DND-41 (cell line): ENCODE measurements around the gene ARID3C.

Experiments used
- ATAC-seq: fragments of 200-7000 bp; cut with Tn5 transposase; 3 replicates; pipeline ENCODE4 v1.9.1; 2021; ENCODE audit warnings: low read depth; ENCODE audit not compliant: insufficient read depth
- DNase-seq: peaks from one replicate; pipeline ENCODE4 v3.0.0-alpha.2; 2020
- H2AFZ ChIP-seq: 2 replicates; pipeline ENCODE4 v1.6.0; 2012; ENCODE audit warnings: low read depth, low read length
- H3K27ac ChIP-seq: 2 replicates; pipeline ENCODE4 v1.5.1; 2012; ENCODE audit warnings: low read length, inconsistent platforms
- H3K27me3 ChIP-seq: fragments of 200-600 bp; sonication (generic); 2 replicates; pipeline ENCODE4 v1.6.0; 2012; ENCODE audit warnings: low read length, mild to moderate bottlenecking, inconsistent platforms; ENCODE audit not compliant: insufficient read depth, poor library complexity
- H3K36me3 ChIP-seq: 2 replicates; pipeline ENCODE4 v1.5.1; 2012; ENCODE audit warnings: low read length, inconsistent platforms; ENCODE audit not compliant: insufficient read depth
- H3K4me1 ChIP-seq: 2 replicates; pipeline ENCODE4 v1.5.1; 2012; ENCODE audit warnings: mild to moderate bottlenecking, low read length; ENCODE audit not compliant: insufficient read depth
- H3K4me2 ChIP-seq: 2 replicates; pipeline ENCODE4 v1.6.0; 2012; ENCODE audit warnings: mild to moderate bottlenecking, moderate library complexity, low read length, inconsistent platforms; ENCODE audit not compliant: insufficient read depth
- H3K4me3 ChIP-seq, 2 experiments: fragments of 200-600 bp in 1 of 2; shearing (Covaris generic) in 1 of 2; 2 replicates each; pipeline ENCODE4 v1.5.1; 2012 to 2016; ENCODE audit warnings: inconsistent platforms in 2 of 2, low read length in 2 of 2, mild to moderate bottlenecking in 2 of 2, low read depth in 1 of 2, moderate library complexity in 1 of 2
- H3K79me2 ChIP-seq: 2 replicates; pipeline ENCODE4 v1.6.0; 2012; ENCODE audit warnings: low read length, inconsistent platforms; ENCODE audit not compliant: insufficient read depth
- H3K9ac ChIP-seq: 2 replicates; pipeline ENCODE4 v1.6.0; 2012; ENCODE audit warnings: low read depth, mild to moderate bottlenecking, inconsistent platforms, low read length, moderate library complexity
- H3K9me3 ChIP-seq: 2 replicates; pipeline ENCODE4 v1.5.1; 2012; ENCODE audit warnings: low read length, moderate library complexity, mild to moderate bottlenecking, inconsistent platforms; ENCODE audit not compliant: insufficient read depth, severe bottlenecking
- H4K20me1 ChIP-seq: 2 replicates; pipeline ENCODE4 v1.6.0; 2012; ENCODE audit warnings: low read length; ENCODE audit not compliant: insufficient read depth
- EZH2 ChIP-seq: IDR thresholded peaks from 3 replicates; pipeline ENCODE4 v1.6.1; 2012; ENCODE audit warnings: borderline replicate concordance, low read depth, mild to moderate bottlenecking, moderate library complexity, low read length, inconsistent platforms; ENCODE audit not compliant: severe bottlenecking
- TF ChIP-seq, protein P1 (sequence below): IDR thresholded peaks from 2 replicates; pipeline ENCODE4 v1.5.1; 2012; ENCODE audit warnings: borderline replicate concordance, low read length, moderate library complexity, mild to moderate bottlenecking; ENCODE audit not compliant: poor library complexity, severe bottlenecking; ENCODE audit errors: extremely low read depth

Gene ARID3C

DNA sequence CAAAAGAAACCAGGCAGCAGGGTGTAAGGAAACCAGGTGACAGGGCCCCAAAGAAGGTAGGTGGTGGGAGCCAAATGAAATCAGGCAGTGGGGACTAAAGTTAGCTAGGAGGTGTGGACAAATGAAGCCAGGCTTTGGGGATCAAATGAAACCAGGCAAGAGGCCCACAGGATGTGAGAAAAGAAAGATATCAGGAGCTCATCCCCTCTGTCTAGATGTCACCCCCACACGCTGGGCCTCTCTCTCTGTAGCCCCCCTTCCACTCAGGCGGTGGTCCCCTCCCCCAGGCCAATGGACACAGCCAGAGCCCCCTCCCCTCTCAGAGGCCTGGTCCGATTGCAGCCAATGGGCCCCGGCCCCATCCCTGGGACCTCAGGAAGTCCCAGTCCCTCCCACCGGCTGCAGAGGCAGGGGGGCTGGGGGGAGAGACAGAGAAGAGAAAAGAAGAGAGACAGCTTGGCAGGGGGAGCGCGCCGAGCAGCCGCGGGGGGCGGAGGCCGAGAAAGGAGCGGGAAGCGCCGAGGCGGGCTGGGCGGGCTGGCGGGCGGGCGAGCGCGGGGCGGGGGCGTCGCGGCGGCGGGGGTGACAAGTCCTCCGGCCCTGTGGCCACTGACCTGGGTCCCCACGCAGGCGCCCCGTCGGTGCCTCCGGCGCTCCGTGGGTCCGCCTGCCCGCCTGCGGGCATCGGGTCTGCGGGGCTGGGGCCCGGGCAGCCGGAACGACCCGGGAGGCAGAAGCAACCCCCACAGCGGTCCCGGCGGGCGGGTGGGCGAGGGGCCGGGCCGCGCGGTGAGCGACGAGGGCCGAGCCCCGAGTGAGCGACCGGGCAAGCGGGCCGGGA, 51.2 kb downstream of the ARID3C start:
- Histone ChIP-seq H3K4me2 (no peak overlapping the region), H3K36me3 (no peaks in the 10 kb centered on the region), H3K4me1 (no peaks in the 10 kb centered on the region), H3K4me3 (no peak overlapping the region), H4K20me1 (no peaks in the 10 kb centered on the region), H3K27me3 (peaks cover 13% of the 10 kb centered on the region), H3K9me3 (no peaks in the 10 kb centered on the region), H3K9ac (no peak overlapping the region), H3K27ac (no peak overlapping the region), H2AFZ (no peak overlapping the region), H3K79me2 (no peaks in the 10 kb centered on the region)
- TF ChIP-seq, protein P1, sequence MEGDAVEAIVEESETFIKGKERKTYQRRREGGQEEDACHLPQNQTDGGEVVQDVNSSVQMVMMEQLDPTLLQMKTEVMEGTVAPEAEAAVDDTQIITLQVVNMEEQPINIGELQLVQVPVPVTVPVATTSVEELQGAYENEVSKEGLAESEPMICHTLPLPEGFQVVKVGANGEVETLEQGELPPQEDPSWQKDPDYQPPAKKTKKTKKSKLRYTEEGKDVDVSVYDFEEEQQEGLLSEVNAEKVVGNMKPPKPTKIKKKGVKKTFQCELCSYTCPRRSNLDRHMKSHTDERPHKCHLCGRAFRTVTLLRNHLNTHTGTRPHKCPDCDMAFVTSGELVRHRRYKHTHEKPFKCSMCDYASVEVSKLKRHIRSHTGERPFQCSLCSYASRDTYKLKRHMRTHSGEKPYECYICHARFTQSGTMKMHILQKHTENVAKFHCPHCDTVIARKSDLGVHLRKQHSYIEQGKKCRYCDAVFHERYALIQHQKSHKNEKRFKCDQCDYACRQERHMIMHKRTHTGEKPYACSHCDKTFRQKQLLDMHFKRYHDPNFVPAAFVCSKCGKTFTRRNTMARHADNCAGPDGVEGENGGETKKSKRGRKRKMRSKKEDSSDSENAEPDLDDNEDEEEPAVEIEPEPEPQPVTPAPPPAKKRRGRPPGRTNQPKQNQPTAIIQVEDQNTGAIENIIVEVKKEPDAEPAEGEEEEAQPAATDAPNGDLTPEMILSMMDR, result no peak
- TF ChIP-seq EZH2, result no peak
- ATAC-seq, result no peak
- no peak for DNase-seq

DNA sequence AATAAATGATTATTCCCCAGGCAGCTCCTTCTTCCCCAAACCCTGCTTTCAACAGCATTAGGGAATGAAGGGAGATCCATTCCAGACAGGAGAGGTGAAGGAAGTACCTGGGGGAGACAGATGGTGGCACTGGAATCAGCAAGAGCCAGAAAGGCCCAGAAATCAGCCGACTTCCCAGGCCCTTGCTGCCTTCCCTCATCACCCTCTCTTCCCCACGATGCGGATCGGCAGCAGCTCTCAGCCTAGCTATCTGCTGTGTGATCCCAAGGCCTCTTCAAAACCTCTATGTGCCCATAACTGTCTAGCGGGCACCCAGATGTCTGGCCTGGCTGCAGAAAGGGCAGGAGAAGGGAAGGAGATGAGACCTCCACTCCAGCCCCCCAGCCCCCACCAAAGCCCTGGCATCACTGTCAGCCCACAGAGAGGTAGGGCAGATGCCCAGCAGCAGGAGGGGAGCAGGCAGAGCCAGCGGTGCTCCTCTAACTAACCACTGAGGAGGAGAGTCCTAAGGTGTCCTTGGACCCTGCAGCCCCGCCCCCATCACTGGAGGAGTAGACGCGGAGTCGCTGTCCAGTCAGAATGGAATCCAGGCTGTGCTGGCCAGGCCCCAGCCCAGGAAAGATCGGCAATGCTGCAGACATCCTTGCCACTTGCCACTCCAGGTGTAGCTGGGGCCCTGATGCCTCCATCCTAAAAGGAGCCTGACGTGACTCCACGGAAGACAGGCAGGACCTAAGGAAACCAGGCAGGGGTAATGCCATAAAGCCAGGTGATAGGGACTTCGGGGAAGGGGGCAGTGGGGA, 52.1 kb downstream of the ARID3C start:
- ATAC-seq (no peak), DNase-seq (no peak)
- Histone ChIP-seq H3K9me3 (no peaks in the 10 kb centered on the region), H4K20me1 (no peaks in the 10 kb centered on the region), H3K4me1 (no peaks in the 10 kb centered on the region), H3K4me2 (no peak overlapping the region), H2AFZ (no peak overlapping the region), H3K4me3 (no peak overlapping the region), H3K27ac (no peak overlapping the region), H3K36me3 (no peaks in the 10 kb centered on the region), H3K79me2 (no peaks in the 10 kb centered on the region), H3K9ac (no peak overlapping the region), H3K27me3 (peaks cover 13% of the 10 kb centered on the region)
- no peak for TF ChIP-seq EZH2
- TF ChIP-seq, protein P1, result no peak

DNA sequence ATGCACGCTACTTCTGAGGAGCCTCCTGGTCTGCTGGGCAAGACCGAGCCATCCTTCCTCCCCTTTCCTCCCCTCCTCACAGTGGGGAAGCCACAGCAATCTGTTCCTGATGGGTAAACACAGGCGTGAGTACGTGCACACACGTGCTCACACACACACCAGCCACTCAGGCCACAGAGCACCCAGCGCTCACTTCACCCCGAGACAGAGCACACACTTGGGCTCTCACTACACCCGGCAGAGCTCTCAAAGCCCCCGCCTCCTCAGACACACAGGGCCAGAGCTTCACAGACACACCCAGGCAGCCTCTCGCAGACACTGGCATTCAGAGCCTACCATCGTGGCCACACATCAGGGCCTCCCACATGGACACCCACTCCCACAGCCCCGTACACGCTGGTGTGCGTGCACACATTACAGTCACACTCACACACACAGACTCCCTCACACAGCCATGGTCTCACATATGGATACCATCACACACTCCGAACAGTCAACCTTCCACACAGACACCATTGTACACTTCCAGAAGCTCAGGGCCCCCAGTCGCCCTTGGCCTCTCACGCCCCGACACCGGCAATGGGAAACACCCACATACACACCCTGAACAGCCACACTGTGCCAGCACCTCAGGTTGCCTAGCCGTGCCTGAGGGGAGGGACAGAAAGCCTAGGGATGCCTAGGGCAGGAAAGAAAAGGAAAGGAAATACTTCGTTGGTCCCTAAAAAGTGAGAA, 52.8 kb downstream of the ARID3C start:
- no peak for ATAC-seq
- no peaks in the 10 kb centered on the region for H3K4me1 ChIP-seq
- TF ChIP-seq, protein P1, result no peak
- no peak for TF ChIP-seq EZH2

More for the DNA sequence above, 52.8 kb downstream of the ARID3C start:
- Histone ChIP-seq H3K9me3 (no peaks in the 10 kb centered on the region), H3K27ac (no peak overlapping the region), H3K36me3 (no peaks in the 10 kb centered on the region), H3K4me2 (no peak overlapping the region), H3K27me3 (peaks cover 13% of the 10 kb centered on the region), H3K79me2 (no peaks in the 10 kb centered on the region), H3K9ac (no peak overlapping the region), H4K20me1 (no peaks in the 10 kb centered on the region), H3K4me3 (no peak overlapping the region), H2AFZ (no peak overlapping the region)
- DNase-seq, result no peak
